Measurements from ENCODE around the gene OTOG.

OTOG gene

GRCh38 chr11:17541330-17541885 is 5.7 kb upstream of the OTOG start:
- no peak for DNase-seq

GRCh38 chr11:17542249-17542648 is 4.8 kb upstream of the OTOG start:
- DNase-seq = peak; percentile 24

- no peak for DNase-seq
Observed at GRCh38 chr11:17543041-17543440, 4.0 kb upstream of the OTOG start.

GRCh38 chr11:17543574-17544180 is 3.4 kb upstream of the OTOG start:
- no peak for DNase-seq

GRCh38 chr11:17544181-17544622 is 2.9 kb upstream of the OTOG start, which contains the start of gene USH1C:
USH1C (minus strand) TSS chr11:17544416; CDS start chr11:17544307, 109 bp downstream.
- DNase-seq = peak; percentile 48

- DNase-seq = no peak
Observed at GRCh38 chr11:17546240-17546639, 819 bp upstream of the OTOG start.

- DNase-seq = no peak
Observed at GRCh38 chr11:17547932-17548331, 873 bp downstream of the OTOG start.

GRCh38 chr11:17548444-17548843 is 1.4 kb downstream of the OTOG start:
- no peak for DNase-seq

- no peak for DNase-seq
Observed at GRCh38 chr11:17550450-17551346, 3.6 kb downstream of the OTOG start.

GRCh38 chr11:17551347-17552040 is 4.4 kb downstream of the OTOG start:
- DNase-seq = no peak

- no peak for DNase-seq
Observed at GRCh38 chr11:17552041-17552355, 4.9 kb downstream of the OTOG start.

GRCh38 chr11:17552392-17553248 is 5.6 kb downstream of the OTOG start:
- no peak for DNase-seq

- DNase-seq = no peak
Observed at GRCh38 chr11:17553249-17553546, 6.1 kb downstream of the OTOG start.

- no peak for DNase-seq
Observed at GRCh38 chr11:17554487-17554886, 7.4 kb downstream of the OTOG start.

- DNase-seq = no peak
Observed at GRCh38 chr11:17556999-17557398, 9.9 kb downstream of the OTOG start.

GRCh38 chr11:17558025-17558780 is 11.1 kb downstream of the OTOG start:
- DNase-seq = peak; percentile 26

GRCh38 chr11:17558916-17559315 is 11.9 kb downstream of the OTOG start:
- DNase-seq = no peak

GRCh38 chr11:17559341-17560087 is 12.5 kb downstream of the OTOG start:
- no peak for DNase-seq

GRCh38 chr11:17560281-17561110 is 13.4 kb downstream of the OTOG start:
- no peak for DNase-seq

GRCh38 chr11:17561111-17561415 is 14.0 kb downstream of the OTOG start:
- DNase-seq = no peak
